Adipose tissue (tissue), 3 donors: ENCODE measurements around the gene TAT. TPM values are rescaled to one million over a fixed set of nuclear protein-coding genes. Genes with fewer than 3 reads are reported as not detected.
"Not testable (repeated sequence)": the region's sequence is repeated elsewhere in the genome, so short reads cannot be mapped to it uniquely, and the experiment has no call there.

Experiments used
- H3K27ac ChIP-seq: one replicate; pipeline ENCODE4 v1.5.1; 2013; ENCODE audit warnings: low read depth, low read length
- WGBS, 3 donors: extraction: QIAGEN DNeasy Blood & Tissue Kit; methylation state at CpG; one replicate each; pipeline ENCODE4 v1.1.7; 2013; 5-methylcytosine and 5-hydroxymethylcytosine counted together
- polyA plus RNA-seq, 3 donors: library from polyadenylated mRNA; stranded (reverse); fragments of 200-250 nt; gene quantifications; one replicate each; pipeline ENCODE4 v1.2.3, GENCODE V29; 2013
- donor health status: healthy with polysubstance abuse.
- donor health status: Bipolar disorder and iron deficiency.
- donor health status: healthy.

The TAT gene
- polyA plus RNA-seq, 3 donors = 0.01 to 0.11 TPM; not detected in 1

DNA sequence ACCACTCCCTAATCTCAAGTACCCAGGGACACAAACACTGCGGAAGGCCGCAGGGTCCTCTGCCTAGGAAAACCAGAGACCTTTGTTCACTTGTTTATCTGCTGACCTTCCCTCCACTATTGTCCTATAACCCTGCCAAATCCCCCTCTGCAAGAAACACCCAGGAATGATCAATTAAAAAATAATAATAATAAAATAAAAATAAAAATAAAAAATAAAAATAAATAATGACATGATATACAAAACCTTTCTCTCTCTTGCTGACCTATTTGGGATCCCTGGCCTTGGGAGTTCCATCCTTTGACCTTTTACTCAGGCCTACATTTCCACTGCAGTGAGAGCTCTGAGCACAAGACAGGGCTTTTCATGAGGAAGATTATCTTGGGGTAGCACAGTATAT, 13.2 kb upstream of the TAT start:
- WGBS, 3 donors = no CpG with 5 or more reads among the region's 2 CpGs
- H3K27ac ChIP-seq = not testable (repeated sequence)

DNA sequence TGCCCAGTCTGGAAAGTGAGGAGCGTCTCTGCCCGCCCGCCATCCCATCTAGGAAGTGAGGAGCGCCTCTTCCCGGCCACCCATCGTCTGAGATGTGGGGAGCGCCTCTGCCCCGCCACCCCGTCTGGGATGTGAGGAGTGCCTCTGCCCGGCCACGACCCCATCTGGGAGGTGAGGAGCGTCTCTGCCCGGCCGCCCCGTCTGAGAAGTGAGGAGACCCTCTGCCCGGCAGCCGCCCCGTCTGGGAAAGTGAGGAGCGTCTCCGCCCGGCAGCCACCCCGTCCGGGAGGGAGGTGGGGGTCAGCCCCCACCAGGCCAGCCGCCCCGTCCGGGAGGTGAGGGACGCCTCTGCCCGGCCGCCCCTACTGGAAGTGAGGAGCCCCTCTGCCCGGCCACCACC, 12.4 kb upstream of the TAT start:
- not testable (repeated sequence) for H3K27ac ChIP-seq
- 92 to 95% (median 92%) methylated on average over 27 to 30 of the region's 30 CpGs for WGBS, 3 donors

DNA sequence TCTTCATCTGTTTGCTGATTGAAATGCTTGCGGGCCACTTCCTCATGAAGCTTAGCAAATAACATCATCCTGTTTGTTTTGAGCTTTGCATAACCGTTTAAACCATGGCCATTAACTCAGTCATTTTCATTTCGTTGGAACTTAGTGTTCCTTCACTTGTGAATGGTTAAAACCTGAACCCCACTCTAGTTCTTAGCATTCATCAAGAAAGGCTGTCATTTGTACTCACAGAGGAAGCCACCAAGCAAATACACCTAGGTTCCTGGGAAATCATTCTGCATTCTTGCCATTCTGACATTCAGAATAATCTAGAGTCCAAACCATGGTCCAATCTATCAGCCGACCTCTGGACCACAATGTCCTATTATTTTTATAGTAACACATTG, 8.4 kb upstream of the TAT start:
- 22 to 58% (median 51%) methylated on average over 4 of the region's 4 CpGs for WGBS, 3 donors
- H3K27ac ChIP-seq = no peak overlapping the region

DNA sequence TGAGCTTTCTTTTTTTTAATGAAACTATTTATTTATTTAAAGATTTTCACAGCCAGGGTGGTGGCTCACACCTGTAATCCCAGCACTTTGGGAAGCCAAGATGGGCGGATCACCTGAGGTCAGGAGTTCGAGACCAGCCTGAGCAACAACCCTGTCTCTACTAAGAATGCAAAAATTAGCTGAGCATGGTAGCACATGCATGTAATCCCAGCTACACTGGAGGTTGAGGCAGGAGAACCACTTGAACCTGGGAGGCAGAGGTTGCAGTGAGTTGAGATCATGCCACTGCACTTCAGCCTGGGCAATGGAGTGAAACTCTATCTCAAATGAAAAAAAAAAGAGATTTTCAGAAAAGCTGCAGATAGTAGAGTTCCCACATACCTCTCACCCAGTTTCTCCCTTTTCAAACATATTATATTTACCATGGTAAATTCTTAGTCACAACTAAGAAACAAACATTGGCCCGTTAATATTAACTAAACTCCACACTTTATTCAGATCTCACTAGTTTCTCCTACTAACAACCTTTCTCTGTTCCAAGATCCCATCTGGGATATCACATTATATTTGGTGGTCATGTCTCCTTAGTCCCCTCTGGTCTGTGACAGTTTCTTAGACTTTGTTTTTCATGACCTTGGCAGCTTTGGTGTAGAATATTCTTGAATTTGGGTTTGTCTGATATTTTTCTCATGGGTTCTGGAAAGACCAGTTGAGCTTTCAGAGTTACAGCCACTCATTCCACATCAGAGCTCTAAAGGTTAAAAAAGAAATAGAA, 7.8 kb upstream of the TAT start:
- no peak overlapping the region for H3K27ac ChIP-seq
- 80 to 87% (median 87%) methylated on average over 3 of the region's 3 CpGs for WGBS, 3 donors

DNA sequence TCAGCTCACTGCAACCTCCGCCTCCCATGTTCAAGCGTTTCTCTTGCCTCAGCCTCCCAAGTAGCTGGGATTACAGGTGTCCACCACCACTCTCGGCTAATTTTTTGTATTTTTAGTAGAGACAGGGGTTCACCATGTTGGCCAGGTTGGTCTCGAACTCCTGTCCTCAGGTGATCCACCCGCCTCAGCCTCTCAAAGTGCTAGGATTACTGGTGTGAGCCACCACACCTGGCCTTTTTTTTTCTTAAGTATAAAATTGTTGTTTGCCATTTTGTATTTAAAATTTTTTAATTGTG, 5.6 kb upstream of the TAT start:
- not testable (repeated sequence) for H3K27ac ChIP-seq
- WGBS, 3 donors = 81 to 89% (median 87%) methylated on average over 5 of the region's 5 CpGs

DNA sequence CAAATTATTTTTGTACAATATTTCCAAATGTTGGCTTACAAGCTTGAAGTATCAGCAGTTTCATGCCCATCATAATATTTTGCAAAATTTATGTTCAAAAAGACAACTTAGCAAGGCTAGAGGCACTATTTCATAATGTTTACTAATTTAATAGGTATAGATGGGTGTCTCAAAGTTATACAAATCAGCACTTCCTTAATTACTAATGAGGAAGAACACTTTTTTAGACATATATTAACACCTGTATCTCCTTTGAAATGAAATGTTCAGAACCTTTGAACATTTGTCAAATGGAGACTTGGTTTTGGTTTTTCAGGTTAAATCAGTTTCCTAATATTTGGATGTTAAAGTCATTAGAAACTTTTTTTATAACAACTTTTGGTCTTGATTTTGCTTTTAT, 2.2 kb downstream of the TAT start:
- H3K27ac ChIP-seq = no peak overlapping the region

GRCh38 chr16:71573387-71574094, 3.4 kb downstream of the TAT start:
- no peak overlapping the region for H3K27ac ChIP-seq
- WGBS, 3 donors = 78 to 84% (median 83%) methylated on average over 5 of the region's 5 CpGs

DNA sequence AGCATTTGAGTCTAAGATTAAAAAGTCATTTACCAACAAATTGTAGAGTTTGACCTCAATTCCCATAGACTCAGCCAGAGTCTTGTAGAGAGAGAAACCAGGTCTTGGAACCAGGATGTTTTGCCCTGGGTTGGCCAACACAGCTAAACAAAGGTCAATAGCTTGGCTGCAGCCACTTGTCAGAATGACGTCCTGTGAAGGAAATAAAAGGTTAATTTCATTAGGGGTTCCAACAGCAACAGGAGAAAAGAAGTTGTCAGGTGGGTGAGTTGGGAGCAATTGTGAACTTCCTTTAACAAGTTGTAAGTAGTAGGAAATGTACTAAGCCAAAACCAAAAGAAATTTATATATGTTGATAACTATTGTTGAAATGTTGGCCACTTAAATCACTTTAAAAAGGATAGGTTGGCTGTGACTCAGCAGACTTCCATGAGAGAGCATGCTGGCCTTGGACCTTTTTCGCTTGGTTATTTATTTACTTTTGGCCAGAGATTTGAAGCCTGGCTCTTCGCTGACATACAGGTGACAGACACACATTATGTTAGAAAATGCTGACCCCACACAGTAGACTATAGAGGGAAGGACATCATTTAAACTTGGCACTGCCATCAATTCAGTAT, 4.3 kb downstream of the TAT start:
- WGBS, 3 donors = 20 to 62% (median 52%) methylated on average over 3 of the region's 3 CpGs
- H3K27ac ChIP-seq = no peak overlapping the region

DNA sequence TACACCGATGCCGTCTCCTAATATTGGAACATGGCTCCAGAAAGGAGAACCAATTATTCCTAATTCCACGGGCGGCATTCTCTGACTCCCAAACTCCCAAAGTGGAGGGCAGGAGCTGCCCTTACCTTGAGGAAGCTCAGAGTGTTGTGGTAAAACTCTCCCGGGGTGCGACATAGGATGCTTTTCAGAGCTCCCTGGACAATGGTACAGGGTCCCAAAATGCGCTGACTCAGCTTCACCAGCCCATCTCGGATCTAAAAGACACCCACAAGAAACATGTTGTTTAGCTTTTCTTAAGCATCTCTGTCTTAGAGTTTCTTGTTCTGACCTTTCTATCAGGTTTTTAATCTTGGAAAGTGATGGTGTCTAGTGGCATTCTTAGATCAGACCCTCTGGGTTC, 6.7 kb downstream of the TAT start:
- no peak overlapping the region for H3K27ac ChIP-seq
- WGBS, 3 donors = 93 to 96% (median 94%) methylated on average over 8 of the region's 8 CpGs

DNA sequence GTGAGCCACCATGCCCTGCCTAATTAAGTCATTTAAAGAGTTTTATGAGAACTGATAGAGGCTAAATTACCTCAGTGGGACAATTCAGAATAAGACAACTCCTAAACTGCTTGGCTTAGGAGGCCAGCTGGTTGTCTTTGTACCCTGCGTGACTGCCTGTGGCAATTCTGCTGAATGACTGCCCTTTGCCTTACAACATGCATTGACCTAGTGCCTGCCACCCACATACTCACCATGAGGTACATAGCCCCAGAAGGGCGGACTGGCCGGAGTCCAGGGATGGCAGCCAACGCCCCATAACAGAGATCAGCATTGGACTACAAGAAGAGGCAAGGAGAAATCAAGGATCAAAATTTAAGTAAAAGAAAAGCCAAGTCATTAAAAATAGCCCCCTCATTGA, 7.3 kb downstream of the TAT start:
- no peak overlapping the region for H3K27ac ChIP-seq
- 82 to 88% (median 88%) methylated on average over 4 of the region's 4 CpGs for WGBS, 3 donors

DNA sequence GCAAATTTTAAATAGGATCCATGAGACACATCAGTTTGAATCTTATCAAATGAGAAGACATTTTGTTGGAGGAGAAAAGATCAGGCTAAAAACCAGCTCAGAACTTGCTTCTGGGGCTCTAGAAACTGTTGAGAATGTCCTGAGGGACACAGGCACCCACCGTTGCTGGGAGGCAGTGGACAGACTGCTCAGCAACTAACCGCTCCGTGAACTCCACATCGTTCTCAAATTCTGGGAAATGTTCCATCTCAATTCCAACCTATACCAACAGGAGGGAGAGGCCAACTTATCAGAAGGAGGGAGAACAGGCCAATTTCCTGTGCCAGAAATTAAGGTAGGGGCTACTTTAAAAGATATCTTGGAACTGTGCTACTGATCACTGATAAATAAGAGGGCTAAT, 8.3 kb downstream of the TAT start:
- WGBS, 3 donors = 41 to 64% (median 44%) methylated on average over 4 of the region's 4 CpGs
- H3K27ac ChIP-seq = no peak overlapping the region

DNA sequence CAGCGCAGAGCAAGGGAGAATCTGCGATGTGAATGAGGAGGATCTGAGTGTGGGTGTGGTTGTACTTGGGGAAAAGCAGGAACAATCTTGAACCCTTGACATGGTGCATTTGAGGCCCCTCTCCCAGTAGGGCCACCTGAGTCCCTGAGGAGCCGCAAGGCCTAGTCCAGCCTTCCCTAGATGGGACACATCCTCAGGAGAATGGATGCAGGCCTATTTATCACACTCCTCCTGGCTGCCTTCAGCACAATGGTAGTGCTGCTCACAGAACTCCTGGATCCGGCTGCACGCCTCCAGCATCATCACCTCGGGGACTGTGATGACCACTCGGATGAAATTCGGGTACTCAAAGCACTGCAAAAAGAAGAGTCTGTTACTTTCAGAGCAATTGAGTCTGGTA, 9.0 kb downstream of the TAT start:
- no peak overlapping the region for H3K27ac ChIP-seq
- 91 to 95% (median 94%) methylated on average over 8 of the region's 8 CpGs for WGBS, 3 donors

DNA sequence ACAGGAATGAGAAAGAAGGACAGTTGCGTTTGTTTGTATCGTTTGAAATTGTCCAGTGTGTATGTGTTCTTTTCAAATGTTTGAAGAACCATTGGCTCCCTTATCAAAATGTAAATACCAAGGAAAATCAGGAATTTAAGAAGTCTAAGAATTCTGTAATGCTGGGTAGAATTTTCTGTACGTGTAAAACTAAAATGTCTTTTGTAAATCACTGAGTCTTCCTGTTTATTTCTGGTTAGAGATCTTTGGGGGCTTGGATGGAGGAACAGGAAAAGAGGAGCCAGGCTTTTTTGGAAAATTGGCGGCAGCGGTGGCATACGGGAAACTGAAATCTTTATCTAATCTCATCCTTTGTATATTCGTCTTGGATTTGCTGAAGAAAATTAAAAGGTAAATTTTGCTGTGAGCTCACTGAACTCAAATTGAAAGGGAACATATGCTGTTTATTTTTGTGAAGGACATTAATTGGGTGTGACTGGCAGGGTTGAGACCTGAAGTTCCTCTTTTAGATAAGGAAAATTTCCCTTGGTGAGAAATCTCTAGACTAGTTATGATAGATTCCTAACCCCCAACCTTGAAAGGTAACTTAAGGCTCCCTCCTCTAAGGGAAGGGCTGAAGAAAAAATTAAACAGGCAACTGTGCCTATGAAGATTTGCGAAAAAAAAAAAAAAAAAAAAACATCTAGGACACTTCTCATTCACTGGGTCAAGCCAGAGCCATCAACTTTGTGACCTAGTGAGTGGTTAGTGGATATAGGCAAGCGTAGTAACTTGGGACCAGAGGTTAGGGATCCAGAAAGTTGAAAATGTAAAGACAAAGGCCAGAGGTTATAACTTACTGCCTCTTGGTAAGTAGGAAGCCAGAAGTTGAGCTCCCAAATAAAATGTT, 10.8 kb downstream of the TAT start:
- 33 to 61% (median 58%) methylated on average over 9 of the region's 9 CpGs for WGBS, 3 donors
- H3K27ac ChIP-seq = no peak overlapping the region

DNA sequence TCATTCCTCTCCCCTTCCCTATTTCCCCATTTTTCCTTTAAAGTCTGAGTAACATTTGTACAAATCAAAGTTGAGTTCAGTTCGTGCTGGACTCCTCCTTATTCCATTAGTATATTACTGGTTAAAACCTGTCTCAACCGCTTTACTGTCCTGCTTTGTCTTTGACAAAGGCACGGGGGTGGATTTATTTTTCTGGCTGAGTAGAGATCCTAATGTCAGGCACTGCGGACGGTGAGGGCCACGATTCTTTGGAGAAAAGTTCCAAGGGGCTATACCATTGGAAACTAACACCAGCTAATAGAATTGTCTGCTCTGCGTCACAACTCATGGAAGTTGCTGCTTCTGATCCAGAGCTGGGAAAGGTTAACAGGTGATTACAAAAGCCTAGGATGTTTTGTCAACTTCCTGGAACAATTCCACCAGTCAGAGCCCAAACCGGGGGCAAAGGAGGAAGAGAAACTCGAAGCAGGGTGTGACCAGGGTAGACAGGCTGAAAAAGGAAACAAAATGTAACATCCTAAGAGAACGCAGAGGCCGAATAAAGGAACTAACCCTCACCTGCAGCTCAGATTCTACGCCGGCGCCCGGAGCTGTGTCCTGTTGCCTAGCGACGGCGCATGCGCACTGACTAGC, 12.4 kb downstream of the TAT start:
- WGBS, 3 donors = 5 to 12% (median 11%) methylated on average over 19 of the region's 19 CpGs
- H3K27ac ChIP-seq = peak overlapping the region; percentile 32

GRCh38 chr16:71562552-71562951, 14.3 kb downstream of the TAT start:
- WGBS, 3 donors = 93 to 100% (median 100%) methylated on average over 1 of the region's 1 CpG
- no peak overlapping the region for H3K27ac ChIP-seq

DNA sequence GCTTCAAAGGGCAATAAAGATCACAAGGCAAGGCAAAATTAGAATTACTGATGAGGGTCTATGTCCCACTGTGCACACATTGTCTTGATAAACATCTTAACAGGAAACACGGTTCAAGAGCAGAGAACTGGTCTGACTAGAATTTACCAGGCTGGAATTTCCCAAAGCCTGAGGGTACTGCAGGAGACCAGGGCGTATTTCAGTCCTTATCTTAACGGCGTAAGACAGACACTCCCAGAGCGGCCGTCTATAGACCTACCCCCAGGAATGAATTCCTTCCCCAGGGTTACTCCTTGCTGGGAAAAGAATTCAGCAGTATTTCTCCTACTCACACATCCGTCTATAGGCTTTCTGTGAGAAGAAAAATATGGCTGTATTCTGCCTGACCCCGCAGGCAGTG, 15.0 kb downstream of the TAT start:
- 87 to 90% (median 87%) methylated on average over 8 of the region's 8 CpGs for WGBS, 3 donors
- H3K27ac ChIP-seq = not testable (repeated sequence)

DNA sequence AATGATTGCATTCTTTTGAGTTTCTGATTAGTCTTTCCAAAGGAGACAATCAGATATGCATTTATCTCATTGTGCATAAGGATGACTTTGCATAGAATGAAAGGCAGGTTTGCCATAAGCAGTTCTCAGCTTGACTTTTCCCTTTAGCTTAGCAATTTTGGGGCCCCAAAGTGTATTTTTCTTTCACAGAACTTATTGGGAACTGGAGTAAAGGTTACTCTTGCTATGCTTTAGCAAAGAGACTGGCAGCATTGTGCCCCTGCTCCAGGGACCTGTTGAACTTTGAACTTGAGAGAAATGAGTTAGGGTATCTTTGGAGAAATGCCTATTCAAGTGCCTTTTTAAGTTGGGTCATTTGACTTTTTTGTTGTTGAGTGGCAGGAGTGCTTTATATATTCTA, 17.0 kb downstream of the TAT start:
- no peak overlapping the region for H3K27ac ChIP-seq

DNA sequence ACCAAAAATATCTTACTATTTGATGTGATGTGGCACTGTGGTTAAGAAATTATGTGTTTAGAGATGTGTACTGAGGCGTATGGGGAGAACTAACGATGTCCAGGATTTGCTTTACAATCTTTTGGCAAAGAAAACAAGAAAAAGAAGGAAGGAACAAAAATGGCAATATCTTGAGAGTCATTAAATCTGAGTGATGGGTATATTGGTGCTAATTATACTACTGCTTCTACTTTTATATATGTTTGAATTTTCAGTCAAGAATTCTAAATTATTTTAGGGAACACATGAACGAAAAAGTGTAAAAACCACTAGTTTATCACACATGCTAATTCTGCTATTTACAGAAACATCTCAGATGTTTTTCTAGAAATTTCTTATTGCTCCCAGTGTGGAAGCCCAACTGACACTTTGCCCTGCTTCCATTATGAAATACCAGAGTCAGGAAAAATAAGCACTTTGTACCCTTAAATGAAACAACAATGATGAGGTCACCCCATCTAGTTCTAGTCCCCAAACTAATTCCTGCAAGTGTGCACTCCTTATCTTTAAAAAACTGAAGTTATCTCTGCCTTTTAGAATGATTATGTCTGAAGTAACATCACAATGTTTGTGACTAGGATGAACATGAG, 18.8 kb downstream of the TAT start:
- 61 to 80% (median 79%) methylated on average over 3 of the region's 3 CpGs for WGBS, 3 donors
- H3K27ac ChIP-seq = no peak overlapping the region
